GM12878 (cell line): ENCODE results near the gene CNKSR3. TPM values are rescaled to one million over a fixed set of nuclear protein-coding genes. Genes with fewer than 3 reads are reported as not detected.

ENCODE experiments used
- ATAC-seq: fragments of 200-7000 bp; cut with Tn5 transposase; 3 replicates; pipeline ENCODE4 v1.9.1; 2020; ENCODE audit warnings: mild to moderate bottlenecking, moderate library complexity
- BruUV-seq: library from RNA; stranded (reverse); fragments of 400-500 nt; replicated peaks from 2 replicates; lab custom pipeline; 2021; lab: Mats Ljungman, UMichigan
- CTCF ChIA-PET: fragments of 300-600 bp; sonication (Branson Sonifier 250); formaldehyde crosslinking; extraction: SDS; loops from one replicate; lab custom pipeline; 2021; ENCODE audit warnings: inconsistent platforms; lab: Yijun Ruan, JAX
- POLR2A ChIA-PET: fragments of 350-600 bp; formaldehyde crosslinking; extraction: SDS; loops from one replicate; lab custom pipeline; 2021; ENCODE audit warnings: inconsistent platforms; lab: Charles Lee
- RAD21 ChIA-PET: fragments of 300-600 bp; sonication (Branson Sonifier 250); formaldehyde crosslinking; loops from one replicate; lab custom pipeline; 2023; ENCODE audit warnings: antibody characterized with exemption; ENCODE audit not compliant: unreplicated experiment; lab: Charles Lee
- SMC1A ChIA-PET: fragments of 300-600 bp; sonication (Branson Sonifier 250); formaldehyde crosslinking; loops from one replicate; lab custom pipeline; 2023; ENCODE audit not compliant: unreplicated experiment, uncharacterized antibody; lab: Charles Lee
- DNase-seq: peaks from one replicate; pipeline ENCODE4 v3.0.0-alpha.2; 2011; ENCODE audit warnings: low read depth, low spot score
- FAIRE-seq: peaks from 3 replicates; lab custom pipeline; 2011; peaks lifted over from hg19 to GRCh38; lab: Jason Lieb, UNC
- H2AFZ ChIP-seq: 2 replicates; pipeline ENCODE4 v1.6.0; 2011; ENCODE audit warnings: low read depth, low read length, control low read depth; ENCODE audit not compliant: control insufficient read depth
- H3K27ac ChIP-seq: 2 replicates; pipeline ENCODE4 v1.5.1; 2011; ENCODE audit warnings: control low read depth; ENCODE audit not compliant: control insufficient read depth, insufficient read depth
- H3K27me3 ChIP-seq, 2 experiments: replicated peaks in 1 of 2; 2 replicates each; pipeline versions ENCODE4 v1.6.0 to v1.6.1; 2011; ENCODE audit warnings: low read length in 1 of 2; ENCODE audit not compliant: control insufficient read depth in 2 of 2, insufficient read depth in 2 of 2
- H3K36me3 ChIP-seq, 2 experiments: 2 replicates each; pipeline ENCODE4 v1.5.1; 2011; ENCODE audit warnings: low read length in 1 of 2; ENCODE audit not compliant: control insufficient read depth in 2 of 2, insufficient read depth in 2 of 2
- H3K4me1 ChIP-seq: 2 replicates; pipeline ENCODE4 v1.6.1; 2011; ENCODE audit warnings: mild to moderate bottlenecking, low read length, moderate library complexity, mixed read lengths; ENCODE audit not compliant: control insufficient read depth, insufficient read depth
- H3K4me2 ChIP-seq: 2 replicates; pipeline ENCODE4 v1.6.0; 2011; ENCODE audit warnings: control low read depth; ENCODE audit not compliant: control insufficient read depth, insufficient read depth
- H3K4me3 ChIP-seq: fragments of 200-600 bp; sonication (generic); 2 replicates; pipeline ENCODE4 v1.5.1; 2016
- H3K79me2 ChIP-seq: 2 replicates; pipeline ENCODE4 v1.6.0; 2011; ENCODE audit warnings: low read length; ENCODE audit not compliant: control insufficient read depth, insufficient read depth
- H3K9ac ChIP-seq: 2 replicates; pipeline ENCODE4 v1.8.0; 2011; ENCODE audit warnings: low read length, control low read depth, mixed read lengths; ENCODE audit not compliant: control insufficient read depth, insufficient read depth
- H3K9me3 ChIP-seq: replicated peaks from 3 replicates; pipeline ENCODE4 v1.5.1; 2011; ENCODE audit warnings: mild to moderate bottlenecking, low read length; ENCODE audit not compliant: control insufficient read depth, insufficient read depth
- H4K20me1 ChIP-seq: 2 replicates; pipeline ENCODE4 v1.6.0; 2011; ENCODE audit not compliant: control insufficient read depth, insufficient read depth
- BCLAF1 ChIP-seq: fragments of 450-650 bp; IDR thresholded peaks from 2 replicates; pipeline ENCODE4 v1.6.1; 2017; ENCODE audit warnings: antibody characterized with exemption, mild to moderate bottlenecking, moderate library complexity
- CEBPB ChIP-seq, 2 experiments: fragments of 150-350 bp in 1 of 2; IDR thresholded peaks; 2 replicates each; pipeline ENCODE4 v1.6.1; 2012 to 2014; ENCODE audit warnings: low read depth in 2 of 2, low read length in 2 of 2, borderline replicate concordance in 1 of 2, inconsistent platforms in 1 of 2
- CREM ChIP-seq: IDR thresholded peaks from 2 replicates; pipeline ENCODE4 v1.6.1; 2014; ENCODE audit warnings: antibody characterized with exemption, low read depth
- HDGF ChIP-seq: fragments of 450-650 bp; IDR thresholded peaks from 2 replicates; pipeline ENCODE4 v1.6.1; 2016; ENCODE audit warnings: antibody characterized with exemption
- NFYB ChIP-seq: IDR thresholded peaks from 2 replicates; pipeline ENCODE4 v1.6.1; 2011; ENCODE audit warnings: low read depth, mild to moderate bottlenecking, low read length, improper control_type of control experiment, moderate library complexity; ENCODE audit not compliant: insufficient read depth
- PAX5 ChIP-seq: IDR thresholded peaks from 2 replicates; pipeline ENCODE4 v1.6.1; 2011; ENCODE audit warnings: low read depth, low read length, borderline replicate concordance
- SMARCA5 ChIP-seq: fragments of 450-650 bp; IDR thresholded peaks from 2 replicates; pipeline ENCODE4 v1.6.1; 2017; ENCODE audit warnings: mild to moderate bottlenecking
- STAT3 ChIP-seq: IDR thresholded peaks from 2 replicates; pipeline ENCODE4 v1.6.1; 2011; ENCODE audit warnings: low read depth, low read length, improper control_type of control experiment
- TARDBP ChIP-seq: IDR thresholded peaks from 2 replicates; pipeline ENCODE4 v1.6.1; 2016; ENCODE audit warnings: borderline replicate concordance
- ZBTB40 ChIP-seq: fragments of 450-650 bp; IDR thresholded peaks from 2 replicates; pipeline ENCODE4 v1.6.1; 2016; ENCODE audit warnings: mild to moderate bottlenecking, moderate library complexity, borderline replicate concordance
- WGBS: methylation state at CpG from one replicate; pipeline ENCODE4 v1.1.6; 2016; ENCODE audit warnings: low lambda C conversion rate; ENCODE audit not compliant: insufficient replicate concordance, insufficient coverage; ENCODE audit errors: missing lambda C conversion rate; 5-methylcytosine and 5-hydroxymethylcytosine counted together
- in situ Hi-C: fragments of 300-500 bp; cut with MboI; formaldehyde crosslinking; loops from 9 replicates; pipeline ENCODE4 v1.14.3; 2018; ENCODE audit warnings: mixed read lengths
- intact Hi-C: fragments of 100-400 bp; cut with micrococcal nuclease; formaldehyde crosslinking; loops from one replicate; pipeline ENCODE4 v1.14.2; 2022; ENCODE audit not compliant: unreplicated experiment
- polyA plus RNA-seq, 11 experiments: library from polyadenylated mRNA; depleted of rRNA in 4 of 11; unstranded in 6 of 11; stranded (reverse) in 5 of 11; fragments of >200 nt; fragmentation: Nextera tagmentation in 4 of 11; fragmentation: Illumina TruSeq in 1 of 11; extraction: Ambion mirVana in 4 of 11; extraction: Trizol in 1 of 11; gene quantifications; 1 replicate in 1 of 11; 2 replicates in 10 of 11; pipeline versions ENCODE4 v1.2.1 to v1.2.3, GENCODE V29; 2011 to 2016; ENCODE audit warnings: inconsistent platforms in 2 of 11, missing spikeins in 2 of 11, low read depth in 1 of 11
- total RNA-seq, 4 experiments: library from RNA; depleted of rRNA in 3 of 4; stranded (reverse); fragments of >200 nt in 3 of 4; fragmentation: Illumina TruSeq in 1 of 4; extraction: Trizol in 1 of 4; gene quantifications; 2 replicates each; pipeline versions ENCODE4 v1.2.1 to v1.2.3, GENCODE V29; 2013 to 2021
- TF ChIP-seq, protein P1 (sequence below): fragments of 450-650 bp; IDR thresholded peaks from 2 replicates; pipeline ENCODE4 v1.6.1; 2017; ENCODE audit warnings: mild to moderate bottlenecking, moderate library complexity

CNKSR3 gene
- total and polyA plus RNA-seq, 10 of the 15 experiments (the other 5 are each of a cell fraction or from before 2014, with no cell fraction given) = under 0.01 to 0.48 (median 0.12) TPM; not detected in 2

DNA sequence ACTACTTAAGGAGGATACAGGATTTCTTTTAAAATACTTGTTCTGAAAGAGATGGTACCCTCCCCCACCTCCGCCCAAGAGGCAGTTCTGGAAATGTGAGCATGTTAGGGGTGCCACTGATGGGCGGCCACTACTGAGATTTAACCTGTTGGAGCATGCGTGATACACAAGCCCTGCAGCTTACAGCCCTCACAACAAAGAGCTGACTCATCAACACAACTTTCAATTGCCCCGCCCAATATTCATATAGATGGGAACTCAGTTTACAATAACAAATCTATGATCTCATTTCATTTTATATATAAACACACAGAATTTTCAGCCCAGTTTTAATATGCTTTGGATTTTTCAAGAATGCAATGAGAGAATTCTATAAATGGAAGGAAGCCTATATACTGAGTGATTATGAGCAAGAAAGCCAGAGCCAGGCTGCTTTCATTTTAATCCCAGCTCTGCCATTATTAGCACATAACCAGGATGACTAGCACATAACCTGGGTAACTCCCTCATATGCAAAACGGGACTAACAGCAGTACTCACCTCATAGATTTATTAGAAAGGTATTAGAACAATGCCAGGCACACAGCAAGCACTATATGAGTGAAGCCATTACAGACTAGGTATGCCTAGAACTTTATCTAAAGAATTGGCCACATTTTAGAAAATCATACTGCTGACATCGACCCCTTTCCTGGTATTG, 108.3 kb downstream of the CNKSR3 start (continued):
- TF ChIP-seq CEBPB (IDR thresholded peaks at IDR 0.05; ENCODE audit: borderline replicate concordance in 1 of 2, low read depth in 2 of 2, low read length in 2 of 2) (no peak), STAT3 (no peak), ZBTB40 (no peak)

DNA sequence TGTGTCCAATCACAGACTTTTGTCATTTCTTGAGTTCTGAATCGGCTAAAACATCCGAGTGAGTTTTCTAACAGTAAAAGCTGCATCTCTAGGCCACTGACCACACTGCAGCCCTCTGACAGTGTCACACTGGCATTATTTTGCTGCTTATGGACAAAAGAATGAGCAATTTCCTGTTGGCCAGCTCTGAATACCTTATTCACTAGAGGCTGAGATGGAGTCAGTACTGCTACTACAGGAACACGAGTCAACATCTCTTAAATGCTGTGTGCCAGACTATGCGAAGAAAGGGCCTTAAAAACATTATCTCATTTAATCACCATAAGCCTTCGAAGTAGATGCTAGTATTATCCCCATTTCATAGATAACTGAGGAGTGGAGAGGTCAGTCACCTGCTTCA, 111.4 kb downstream of the CNKSR3 start:
- POLR2A ChIA-PET = no interaction called here
- H3K36me3 ChIP-seq = no peaks in the 10 kb centered on the region
- no peaks in the 10 kb centered on the region for H3K27me3 ChIP-seq
- SMC1A ChIA-PET = no interaction called here
- FAIRE-seq (no peak), ATAC-seq (no peak), DNase-seq (no peak)
- CTCF ChIA-PET = no interaction called here
- H2AFZ ChIP-seq = no peak overlapping the region
- RAD21 ChIA-PET = interaction anchor here (0.5 kb wide), 1 partner anchor 12 kb away, joined by 3 read pairs; no protein-coding TSS in a partner anchor
- BruUV-seq = no TSS peak
- no peak overlapping the region for H3K4me2 ChIP-seq
- no peak overlapping the region for H3K4me3 ChIP-seq
- H3K9me3 ChIP-seq = no peaks in the 10 kb centered on the region
- H3K79me2 ChIP-seq = no peaks in the 10 kb centered on the region
- no peak overlapping the region for H3K9ac ChIP-seq
- no peaks in the 10 kb centered on the region for H3K4me1 ChIP-seq
- WGBS = 65% methylated on average over 5 of the region's 5 CpGs
- intact Hi-C loops (no loop called here), in situ Hi-C loops (no loop called here)
- H4K20me1 ChIP-seq = no peaks in the 10 kb centered on the region
- no peak overlapping the region for H3K27ac ChIP-seq
- TF ChIP-seq TARDBP (no peak), PAX5 (no peak), SMARCA5 (no peak), CREM (no peak), NFYB (no peak), BCLAF1 (no peak), HDGF (no peak)
- TF ChIP-seq, protein P1, sequence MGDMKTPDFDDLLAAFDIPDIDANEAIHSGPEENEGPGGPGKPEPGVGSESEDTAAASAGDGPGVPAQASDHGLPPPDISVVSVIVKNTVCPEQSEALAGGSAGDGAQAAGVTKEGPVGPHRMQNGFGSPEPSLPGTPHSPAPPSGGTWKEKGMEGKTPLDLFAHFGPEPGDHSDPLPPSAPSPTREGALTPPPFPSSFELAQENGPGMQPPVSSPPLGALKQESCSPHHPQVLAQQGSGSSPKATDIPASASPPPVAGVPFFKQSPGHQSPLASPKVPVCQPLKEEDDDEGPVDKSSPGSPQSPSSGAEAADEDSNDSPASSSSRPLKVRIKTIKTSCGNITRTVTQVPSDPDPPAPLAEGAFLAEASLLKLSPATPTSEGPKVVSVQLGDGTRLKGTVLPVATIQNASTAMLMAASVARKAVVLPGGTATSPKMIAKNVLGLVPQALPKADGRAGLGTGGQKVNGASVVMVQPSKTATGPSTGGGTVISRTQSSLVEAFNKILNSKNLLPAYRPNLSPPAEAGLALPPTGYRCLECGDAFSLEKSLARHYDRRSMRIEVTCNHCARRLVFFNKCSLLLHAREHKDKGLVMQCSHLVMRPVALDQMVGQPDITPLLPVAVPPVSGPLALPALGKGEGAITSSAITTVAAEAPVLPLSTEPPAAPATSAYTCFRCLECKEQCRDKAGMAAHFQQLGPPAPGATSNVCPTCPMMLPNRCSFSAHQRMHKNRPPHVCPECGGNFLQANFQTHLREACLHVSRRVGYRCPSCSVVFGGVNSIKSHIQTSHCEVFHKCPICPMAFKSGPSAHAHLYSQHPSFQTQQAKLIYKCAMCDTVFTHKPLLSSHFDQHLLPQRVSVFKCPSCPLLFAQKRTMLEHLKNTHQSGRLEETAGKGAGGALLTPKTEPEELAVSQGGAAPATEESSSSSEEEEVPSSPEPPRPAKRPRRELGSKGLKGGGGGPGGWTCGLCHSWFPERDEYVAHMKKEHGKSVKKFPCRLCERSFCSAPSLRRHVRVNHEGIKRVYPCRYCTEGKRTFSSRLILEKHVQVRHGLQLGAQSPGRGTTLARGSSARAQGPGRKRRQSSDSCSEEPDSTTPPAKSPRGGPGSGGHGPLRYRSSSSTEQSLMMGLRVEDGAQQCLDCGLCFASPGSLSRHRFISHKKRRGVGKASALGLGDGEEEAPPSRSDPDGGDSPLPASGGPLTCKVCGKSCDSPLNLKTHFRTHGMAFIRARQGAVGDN = no peak
